Measurements from ENCODE around the gene HNRNPH1.

DNA sequence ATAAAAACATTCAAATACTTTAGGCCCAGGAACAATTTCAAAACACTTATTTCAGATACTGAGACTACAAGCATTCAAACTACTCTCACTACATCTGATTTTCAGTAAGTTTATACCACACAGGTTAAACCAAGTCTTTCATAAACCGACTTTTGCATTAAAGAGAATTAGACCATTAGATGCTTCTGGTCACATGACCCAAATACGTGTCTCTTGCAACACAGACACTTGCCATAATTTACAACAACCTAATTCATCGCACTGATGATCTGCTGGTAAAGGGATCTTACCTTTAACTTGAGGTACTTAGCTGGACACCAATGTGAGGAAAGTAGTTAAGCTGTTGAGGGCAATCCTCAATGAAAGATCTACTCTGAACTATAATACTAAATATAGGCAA is 3.2 kb downstream of the HNRNPH1 start:
- TF ChIP-seq ISL1 (CRISPR knock-in tag; IDR thresholded peaks at IDR 0.05) (no peak), ZFP3 (CRISPR knock-in tag; IDR thresholded peaks at IDR 0.05) (no peak), RARB (CRISPR knock-in tag; IDR thresholded peaks at IDR 0.05) (no peak), BACH2 (CRISPR knock-in tag; IDR thresholded peaks at IDR 0.05; ENCODE audit: borderline replicate concordance) (no peak), ARNTL (CRISPR knock-in tag; IDR thresholded peaks at IDR 0.05; ENCODE audit: borderline replicate concordance, low read depth) (no peak)
- TF ChIP-seq, protein P1, sequence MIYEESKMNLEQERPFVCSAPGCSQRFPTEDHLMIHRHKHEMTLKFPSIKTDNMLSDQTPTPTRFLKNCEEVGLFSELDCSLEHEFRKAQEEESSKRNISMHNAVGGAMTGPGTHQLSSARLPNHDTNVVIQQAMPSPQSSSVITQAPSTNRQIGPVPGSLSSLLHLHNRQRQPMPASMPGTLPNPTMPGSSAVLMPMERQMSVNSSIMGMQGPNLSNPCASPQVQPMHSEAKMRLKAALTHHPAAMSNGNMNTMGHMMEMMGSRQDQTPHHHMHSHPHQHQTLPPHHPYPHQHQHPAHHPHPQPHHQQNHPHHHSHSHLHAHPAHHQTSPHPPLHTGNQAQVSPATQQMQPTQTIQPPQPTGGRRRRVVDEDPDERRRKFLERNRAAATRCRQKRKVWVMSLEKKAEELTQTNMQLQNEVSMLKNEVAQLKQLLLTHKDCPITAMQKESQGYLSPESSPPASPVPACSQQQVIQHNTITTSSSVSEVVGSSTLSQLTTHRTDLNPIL (CRISPR knock-in tag; IDR thresholded peaks at IDR 0.05; ENCODE audit: low read depth) = no peak

All from SK-N-SH treated with all-trans-retinoic acid at 6 μM for 48 hours (cell line).